HEK293T (cell line): ENCODE measurements around the gene TMTC1.
A peak's percentile ranks its signal among the peaks of the same experiment; 100 is the strongest.

ENCODE experiments used
- CTCF ChIA-PET: fragments of 350-600 bp; formaldehyde crosslinking; extraction: SDS; loops from one replicate; lab custom pipeline; 2021; ENCODE audit warnings: antibody characterized with exemption, inconsistent platforms; lab: Yijun Ruan, JAX
- POLR2A ChIA-PET: fragments of 350-600 bp; formaldehyde crosslinking; extraction: SDS; loops from one replicate; lab custom pipeline; 2020; ENCODE audit warnings: antibody characterized with exemption, inconsistent platforms; lab: Yijun Ruan, JAX
- DNase-seq: peaks from one replicate; pipeline ENCODE4 v3.0.0; 2012; ENCODE audit warnings: mixed read lengths; ENCODE audit errors: extremely low spot score
- ARNT ChIP-seq: fragments of 450-650 bp; IDR thresholded peaks from 2 replicates; pipeline ENCODE4 v1.6.1; 2017; ENCODE audit warnings: mild to moderate bottlenecking
- BHLHE40 ChIP-seq: fragments of 450-650 bp; IDR thresholded peaks from 2 replicates; pipeline ENCODE4 v1.6.1; 2016; ENCODE audit warnings: mild to moderate bottlenecking, moderate library complexity, borderline replicate concordance
- CTBP1 ChIP-seq: fragments of 450-650 bp; IDR thresholded peaks from 2 replicates; pipeline ENCODE4 v1.6.1; 2016; ENCODE audit warnings: borderline replicate concordance
- ELF4 ChIP-seq: fragments of 450-650 bp; IDR thresholded peaks from 2 replicates; pipeline ENCODE4 v1.6.1; 2017; ENCODE audit warnings: antibody characterized with exemption
- FOXA1 ChIP-seq: fragments of 450-650 bp; IDR thresholded peaks from 2 replicates; pipeline ENCODE4 v1.6.1; 2016; ENCODE audit warnings: mild to moderate bottlenecking
- FOXK2 ChIP-seq: fragments of 450-650 bp; IDR thresholded peaks from 2 replicates; pipeline ENCODE4 v1.6.1; 2016; ENCODE audit warnings: mild to moderate bottlenecking
- FOXM1 ChIP-seq: fragments of 450-650 bp; IDR thresholded peaks from 2 replicates; pipeline ENCODE4 v1.6.1; 2017; ENCODE audit warnings: mild to moderate bottlenecking, borderline replicate concordance
- HDGF ChIP-seq: fragments of 450-650 bp; IDR thresholded peaks from 2 replicates; pipeline ENCODE4 v1.6.1; 2017; ENCODE audit warnings: antibody characterized with exemption, borderline replicate concordance
- L3MBTL2 ChIP-seq: fragments of 450-650 bp; conservative IDR thresholded peaks from 2 replicates; pipeline ENCODE4 v1.6.1; 2016; ENCODE audit warnings: mild to moderate bottlenecking
- LEF1 ChIP-seq: fragments of 450-650 bp; IDR thresholded peaks from 2 replicates; pipeline ENCODE4 v1.6.1; 2017; ENCODE audit warnings: mild to moderate bottlenecking, borderline replicate concordance
- NFRKB ChIP-seq: fragments of 450-650 bp; IDR thresholded peaks from 2 replicates; pipeline ENCODE4 v1.6.1; 2016; ENCODE audit warnings: mild to moderate bottlenecking, moderate library complexity
- PKNOX1 ChIP-seq: fragments of 450-650 bp; IDR thresholded peaks from 2 replicates; pipeline ENCODE4 v1.6.1; 2016
- SP1 ChIP-seq: fragments of 450-650 bp; IDR thresholded peaks from 2 replicates; pipeline ENCODE4 v1.6.1; 2017
- SUZ12 ChIP-seq: fragments of 450-650 bp; IDR thresholded peaks from 2 replicates; pipeline ENCODE4 v1.6.1; 2016; ENCODE audit warnings: mild to moderate bottlenecking
- TARDBP ChIP-seq: fragments of 450-650 bp; IDR thresholded peaks from 2 replicates; pipeline ENCODE4 v1.6.1; 2016
- ZNF384 ChIP-seq: fragments of 450-650 bp; IDR thresholded peaks from 2 replicates; pipeline ENCODE4 v1.6.1; 2016

Gene TMTC1

DNA sequence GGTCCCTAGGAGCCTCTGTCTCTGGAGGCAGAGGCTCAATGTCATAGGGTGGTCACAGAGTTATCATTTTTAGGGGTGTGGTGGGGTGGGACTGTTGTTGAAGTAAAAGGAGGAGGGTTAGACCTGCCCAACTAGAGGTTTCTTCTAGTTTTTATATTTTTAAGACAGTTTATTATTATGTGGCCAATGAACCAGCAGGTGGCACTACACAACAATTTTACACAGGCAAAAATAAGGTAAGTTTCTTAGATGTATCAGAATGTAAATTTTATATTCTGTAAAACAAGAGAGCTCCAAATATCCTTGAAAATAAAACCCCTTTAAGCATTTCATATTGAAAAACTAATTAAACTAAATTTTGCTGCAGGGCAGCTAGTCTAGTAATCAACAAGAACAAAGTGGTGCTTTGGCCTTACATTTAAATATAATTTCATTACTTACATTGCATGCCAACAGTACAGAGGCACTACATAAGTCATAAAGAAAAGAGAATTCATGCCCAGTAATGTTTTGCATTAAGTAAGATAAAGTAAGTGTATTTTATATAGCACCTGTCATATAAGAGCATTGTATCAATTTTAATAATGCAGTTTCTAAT lies 264.1 kb downstream of the TMTC1 start:
- CTCF ChIA-PET: interaction anchor here (0.7 to 1.9 kb wide), 2 partner anchors 12 to 1066 kb away, joined by 3 to 6 read pairs; no protein-coding TSS in a partner anchor
- no peak for TF ChIP-seq ARNT
- no peak for TF ChIP-seq FOXM1
- no peak for TF ChIP-seq CTBP1
- no peak for TF ChIP-seq ELF4
- no peak for TF ChIP-seq L3MBTL2
- TF ChIP-seq NFRKB: no peak

GRCh38 chr12:29518407-29518806 lies 265.3 kb downstream of the TMTC1 start:
- TF ChIP-seq SUZ12 (no peak), L3MBTL2 (no peak), PKNOX1 (no peak), FOXM1 (no peak), FOXA1 (no peak), LEF1 (no peak), HDGF (no peak), NFRKB (no peak), BHLHE40 (no peak)
- CTCF ChIA-PET: no interaction called here
- POLR2A ChIA-PET: no interaction called here
- DNase-seq: no peak

More for the DNA sequence above, 264.1 kb downstream of the TMTC1 start:
- POLR2A ChIA-PET: no interaction called here
- DNase-seq: peak; percentile 21

GRCh38 chr12:29517264-29517663 lies 266.5 kb downstream of the TMTC1 start:
- ChIA-PET CTCF (interaction anchor here (0.6 kb wide), 1 partner anchor 966 kb away, joined by 3 read pairs; no protein-coding TSS in a partner anchor), POLR2A (no interaction called here)
- DNase-seq: no peak
- TF ChIP-seq SUZ12: no peak
- TF ChIP-seq TARDBP: no peak
- no peak for TF ChIP-seq LEF1
- TF ChIP-seq ARNT: no peak

DNA sequence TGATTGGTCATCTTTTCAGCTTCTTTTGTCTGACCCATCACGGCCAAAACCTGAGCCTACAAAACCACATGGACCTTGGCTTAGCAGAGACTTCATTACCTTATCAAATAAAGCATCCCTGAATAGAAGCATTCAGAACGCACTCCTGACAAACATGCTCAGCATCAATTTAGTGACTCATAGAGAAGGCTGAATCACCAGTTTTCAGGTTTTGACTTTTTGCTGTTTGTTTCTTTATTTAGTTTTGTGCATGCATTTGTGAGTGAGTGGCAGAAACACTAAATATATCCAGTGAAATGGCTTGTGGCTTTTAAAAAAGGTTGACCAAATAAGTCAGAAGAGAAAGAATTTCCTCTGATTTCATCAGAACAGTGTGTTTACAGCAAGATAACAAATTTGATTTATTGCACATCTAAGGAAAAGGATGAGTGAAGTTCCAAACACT lies 267.3 kb downstream of the TMTC1 start:
- CTCF ChIA-PET: no interaction called here
- TF ChIP-seq TARDBP: no peak
- no peak for TF ChIP-seq ARNT
- TF ChIP-seq NFRKB: no peak
- no peak for TF ChIP-seq FOXK2
- TF ChIP-seq FOXA1: no peak
- TF ChIP-seq SP1: no peak
- no peak for TF ChIP-seq BHLHE40
- TF ChIP-seq CTBP1: no peak
- TF ChIP-seq L3MBTL2: no peak
- no peak for TF ChIP-seq LEF1
- no peak for TF ChIP-seq ZNF384
- TF ChIP-seq ELF4: no peak
- TF ChIP-seq SUZ12: no peak
- TF ChIP-seq PKNOX1: no peak
- TF ChIP-seq HDGF: no peak
- no peak for TF ChIP-seq FOXM1

GRCh38 chr12:29510591-29511185 lies 273.1 kb downstream of the TMTC1 start:
- ChIA-PET CTCF (interaction anchor here (0.5 kb wide), 1 partner anchor 1728 kb away, joined by 3 read pairs; no protein-coding TSS in a partner anchor), POLR2A (no interaction called here)
- TF ChIP-seq FOXM1: no peak
- TF ChIP-seq ELF4: no peak
- TF ChIP-seq SUZ12: no peak
- no peak for TF ChIP-seq NFRKB
- TF ChIP-seq HDGF: no peak
- no peak for TF ChIP-seq FOXK2
- no peak for TF ChIP-seq ZNF384
- DNase-seq: no peak

More for the DNA sequence above, 267.3 kb downstream of the TMTC1 start:
- POLR2A ChIA-PET: no interaction called here
- no peak for DNase-seq

DNA sequence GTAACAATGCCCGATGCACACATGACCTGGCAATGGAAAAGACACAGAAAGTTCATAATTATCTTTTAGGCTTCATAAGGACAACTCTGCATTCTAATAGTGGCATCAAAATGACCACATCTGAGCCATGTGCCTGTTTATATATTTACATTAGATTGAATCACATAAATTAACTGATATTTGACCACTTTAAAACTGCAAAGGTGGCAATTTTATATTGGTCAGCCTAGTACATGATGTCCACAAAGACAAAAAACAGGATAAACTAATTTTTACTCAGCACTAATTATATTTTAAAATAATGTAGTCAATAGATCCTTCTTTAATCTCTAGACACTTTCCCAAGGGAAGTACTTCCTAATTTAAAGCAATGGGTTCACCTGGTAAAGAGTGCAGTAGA lies 274.2 kb downstream of the TMTC1 start:
- CTCF ChIA-PET: no interaction called here
- POLR2A ChIA-PET: no interaction called here

More for the DNA sequence above, 274.2 kb downstream of the TMTC1 start:
- TF ChIP-seq NFRKB (no peak), CTBP1 (no peak), HDGF (no peak), FOXA1 (no peak), ARNT (no peak), FOXK2 (no peak), PKNOX1 (no peak), L3MBTL2 (no peak), BHLHE40 (no peak)
- no peak for DNase-seq
